ENCODE results near the gene RAB11FIP3. TPM values are rescaled to one million over a fixed set of nuclear protein-coding genes. Genes with fewer than 3 reads are reported as not detected.

RAB11FIP3 gene
- total RNA-seq, 1 experiment from 2014 or later: 37.1 TPM

DNA sequence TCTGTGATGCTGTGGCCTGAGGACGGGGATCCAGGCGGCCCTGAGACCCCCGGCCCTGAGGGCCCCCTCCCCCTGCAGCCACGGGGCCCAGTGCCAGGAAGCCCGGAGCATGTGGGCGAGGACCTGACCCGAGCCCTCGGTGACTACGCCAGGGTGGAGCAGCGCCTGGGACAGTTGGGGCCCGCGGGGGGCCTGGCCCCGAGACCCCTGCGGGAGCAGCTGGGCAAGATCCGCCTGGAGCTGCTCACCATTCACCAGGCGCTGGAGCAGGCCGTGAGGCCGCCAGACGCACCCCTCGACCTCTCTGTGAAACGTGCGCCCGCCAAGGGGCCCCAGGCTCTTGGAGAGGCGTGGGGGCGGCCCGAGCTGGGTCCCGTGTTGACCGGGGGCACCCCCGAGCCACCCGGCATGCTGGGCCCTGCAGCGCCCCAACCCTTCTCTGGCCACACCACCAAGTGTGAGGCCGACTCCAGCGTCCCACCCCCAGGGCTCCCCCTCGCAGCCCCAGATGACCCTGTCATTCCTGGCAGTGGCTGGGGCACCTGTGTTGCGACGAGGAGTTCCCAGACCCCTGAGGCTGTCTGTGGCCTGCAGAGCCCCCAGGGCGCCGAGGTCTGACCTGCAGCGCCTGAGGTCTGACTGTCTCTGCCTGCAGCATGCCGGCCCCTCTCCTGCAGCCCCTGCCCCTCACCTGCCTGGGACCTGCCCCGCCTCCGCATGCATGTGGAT lies 139.4 kb downstream of the RAB11FIP3 start:
- no CpG with 5 or more reads among the region's 42 CpGs for WGBS (ENCODE audit: extremely low coverage, insufficient read length, low lambda C conversion rate)
- no peak overlapping the region for H3K27ac Mint-ChIP-seq
- DNase-seq: no peak

More for the DNA sequence above, 139.4 kb downstream of the RAB11FIP3 start:
- peaks cover 22% of the 10 kb centered on the region for H3K27me3 Mint-ChIP-seq (ENCODE audit: low read depth)
- Histone ChIP-seq H3K79me2 (ENCODE audit: insufficient read depth, low read length) (no peaks in the 10 kb centered on the region), H3K23me2 (ENCODE audit: insufficient read length, low read depth, low read length, poor library complexity, severe bottlenecking) (peaks cover 5% of the 10 kb centered on the region), H3K23ac (ENCODE audit: insufficient read length, low read depth, low read length) (no peak overlapping the region), H3K18ac (ENCODE audit: insufficient read length, low read depth, low read length) (no peak overlapping the region), H3K27ac (ENCODE audit: insufficient read length, low read depth, low read length) (no peak overlapping the region), H3K27me3 (ENCODE audit: insufficient read depth, low read length) (no peaks in the 10 kb centered on the region; the same call in 1 of the 2 replicates), H3K9ac (ENCODE audit: extremely low read depth, insufficient read length, low read length) (no peak overlapping the region), H2AFZ (ENCODE audit: low read length) (no peak overlapping the region), H2BK20ac (ENCODE audit: low read depth, low read length, poor library complexity, severe bottlenecking) (no peak overlapping the region), H3T11ph (ENCODE audit: low read length) (no peak overlapping the region), H3K4me1 (ENCODE audit: insufficient read depth, low read length) (no peaks in the 10 kb centered on the region), H3K79me1 (ENCODE audit: insufficient read depth, low read depth, low read length, poor library complexity, severe bottlenecking) (no peaks in the 10 kb centered on the region), H4K20me1 (ENCODE audit: control insufficient read depth, insufficient read depth, insufficient read length) (peaks cover 3% of the 10 kb centered on the region), H3K4ac (ENCODE audit: low read depth, low read length) (no peak overlapping the region), H2BK5ac (ENCODE audit: insufficient read length, low read length) (no peak overlapping the region), H2BK15ac (ENCODE audit: low read depth, low read length) (no peak overlapping the region), H3K4me2 (ENCODE audit: insufficient read depth, insufficient read length, low read length) (no peak overlapping the region), H2BK12ac (ENCODE audit: insufficient read length, low read depth, low read length) (no peak overlapping the region), H3K9me3 (ENCODE audit: control insufficient read depth, low read depth, low read length) (no peaks in the 10 kb centered on the region), H3K14ac (ENCODE audit: insufficient read depth, low read length) (no peak overlapping the region), H2AK5ac (ENCODE audit: insufficient read length, low read length) (no peak overlapping the region), H3K56ac (ENCODE audit: insufficient read length, low read depth, low read length) (no peak overlapping the region), H4K8ac (replicated peaks; ENCODE audit: insufficient read length, low read depth, low read length) (no peak overlapping the region), H2BK120ac (ENCODE audit: low read depth, low read length, poor library complexity, severe bottlenecking) (no peak overlapping the region), H4K91ac (ENCODE audit: insufficient read length, low read depth, low read length) (no peak overlapping the region), H4K5ac (ENCODE audit: insufficient read length, low read depth, low read length) (no peak overlapping the region)
- H3K4me1 Mint-ChIP-seq: peaks cover 10 to 22% of the 10 kb centered on the region in 2 experiments
- TF ChIP-seq, protein P1, sequence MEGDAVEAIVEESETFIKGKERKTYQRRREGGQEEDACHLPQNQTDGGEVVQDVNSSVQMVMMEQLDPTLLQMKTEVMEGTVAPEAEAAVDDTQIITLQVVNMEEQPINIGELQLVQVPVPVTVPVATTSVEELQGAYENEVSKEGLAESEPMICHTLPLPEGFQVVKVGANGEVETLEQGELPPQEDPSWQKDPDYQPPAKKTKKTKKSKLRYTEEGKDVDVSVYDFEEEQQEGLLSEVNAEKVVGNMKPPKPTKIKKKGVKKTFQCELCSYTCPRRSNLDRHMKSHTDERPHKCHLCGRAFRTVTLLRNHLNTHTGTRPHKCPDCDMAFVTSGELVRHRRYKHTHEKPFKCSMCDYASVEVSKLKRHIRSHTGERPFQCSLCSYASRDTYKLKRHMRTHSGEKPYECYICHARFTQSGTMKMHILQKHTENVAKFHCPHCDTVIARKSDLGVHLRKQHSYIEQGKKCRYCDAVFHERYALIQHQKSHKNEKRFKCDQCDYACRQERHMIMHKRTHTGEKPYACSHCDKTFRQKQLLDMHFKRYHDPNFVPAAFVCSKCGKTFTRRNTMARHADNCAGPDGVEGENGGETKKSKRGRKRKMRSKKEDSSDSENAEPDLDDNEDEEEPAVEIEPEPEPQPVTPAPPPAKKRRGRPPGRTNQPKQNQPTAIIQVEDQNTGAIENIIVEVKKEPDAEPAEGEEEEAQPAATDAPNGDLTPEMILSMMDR (conservative IDR thresholded peaks at IDR 0.05): no peak
- no peaks in the 10 kb centered on the region for H3K36me3 Mint-ChIP-seq (ENCODE audit: insufficient read depth in 1 of 3, low read depth in 3 of 3)
- H3K9me3 Mint-ChIP-seq: no peaks in the 10 kb centered on the region; a peak in 1 of 5 replicates
- no peak overlapping the region for H3K4me3 Mint-ChIP-seq
